ENCODE measurements around the gene SPON2.

Gene SPON2

DNA sequence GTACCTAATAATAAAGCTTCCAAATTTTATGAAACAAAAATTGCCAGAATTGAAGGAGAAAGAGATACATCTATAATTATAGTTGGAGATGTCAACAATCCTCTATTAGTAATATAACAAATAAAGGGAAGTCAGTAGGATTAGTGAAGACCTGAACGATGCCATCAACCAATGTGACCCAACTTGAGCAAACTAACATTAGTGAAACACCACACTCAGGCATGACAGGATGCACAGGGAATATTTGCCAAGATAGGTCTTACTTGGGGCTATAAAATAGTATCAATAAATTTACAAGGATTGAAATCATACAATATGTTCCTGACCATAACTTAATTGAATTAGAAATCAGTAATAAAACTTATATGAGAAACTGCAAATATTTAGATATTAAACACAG is 12.0 kb downstream of the SPON2 start:
- no peaks in the 10 kb centered on the region for H3K36me3 ChIP-seq (ENCODE audit: insufficient read depth, insufficient read length, low read length)
- no peak for TF ChIP-seq YY1 (IDR thresholded peaks at IDR 0.05; ENCODE audit: insufficient read depth, insufficient read length)
- no peak for TF ChIP-seq ZNF274 (IDR thresholded peaks at IDR 0.05; ENCODE audit: low read depth, low read length)
- TF ChIP-seq SUZ12 (IDR thresholded peaks at IDR 0.05; ENCODE audit: extremely low read depth, insufficient read depth, insufficient read length): no peak
- H3K9ac ChIP-seq (ENCODE audit: insufficient read length, low read depth): no peak overlapping the region
- no peaks in the 10 kb centered on the region for H3K4me1 ChIP-seq (ENCODE audit: insufficient read depth, insufficient read length)
- H3K4me3 ChIP-seq (ENCODE audit: insufficient read length, low read depth): no peak overlapping the region
- peaks cover 24% of the 10 kb centered on the region; the same call in 1 of the 2 replicates for H3K9me3 ChIP-seq (ENCODE audit: insufficient read depth, low read length)
- no peak for DNase-seq (ENCODE audit: low read depth, low spot score)
- H3K27me3 ChIP-seq (ENCODE audit: insufficient read depth, insufficient read length): peaks cover 3% of the 10 kb centered on the region

DNA sequence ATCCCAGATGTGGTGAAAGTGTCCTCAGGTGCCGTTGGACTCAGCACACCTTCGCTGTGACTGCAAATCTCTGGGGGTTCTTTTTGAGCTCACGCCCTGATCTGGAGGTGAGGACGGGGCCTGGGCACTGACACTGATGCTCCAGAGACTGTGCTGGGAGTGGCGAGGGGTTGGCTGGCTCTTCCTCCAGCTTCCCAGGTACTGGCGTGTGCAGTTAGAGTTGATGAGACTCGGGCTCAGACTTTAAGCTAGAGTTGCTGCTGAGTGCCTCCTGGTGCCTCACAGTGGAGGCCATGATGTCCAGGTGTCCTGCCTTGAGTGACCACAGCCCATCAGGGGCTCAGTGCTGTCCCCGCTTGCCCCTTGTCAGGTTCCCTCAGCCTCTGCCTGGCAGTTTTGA is 16.3 kb downstream of the SPON2 start:
- no peak overlapping the region for H3K9ac ChIP-seq (ENCODE audit: insufficient read length, low read depth)
- H3K4me3 ChIP-seq (ENCODE audit: insufficient read length, low read depth): no peak overlapping the region
- H3K36me3 ChIP-seq (ENCODE audit: insufficient read depth, insufficient read length, low read length): no peaks in the 10 kb centered on the region
- H3K4me1 ChIP-seq (ENCODE audit: insufficient read depth, insufficient read length): no peaks in the 10 kb centered on the region
- no peak for TF ChIP-seq SUZ12 (IDR thresholded peaks at IDR 0.05; ENCODE audit: extremely low read depth, insufficient read depth, insufficient read length)
- TF ChIP-seq ZNF274 (IDR thresholded peaks at IDR 0.05; ENCODE audit: low read depth, low read length): no peak
- no peak for TF ChIP-seq YY1 (IDR thresholded peaks at IDR 0.05; ENCODE audit: insufficient read depth, insufficient read length)
- H3K27me3 ChIP-seq (ENCODE audit: insufficient read depth, insufficient read length): peaks cover 3% of the 10 kb centered on the region
- no peak for DNase-seq (ENCODE audit: low read depth, low spot score)
- peaks cover 23% of the 10 kb centered on the region; the same call in 1 of the 2 replicates for H3K9me3 ChIP-seq (ENCODE audit: insufficient read depth, low read length)

DNA sequence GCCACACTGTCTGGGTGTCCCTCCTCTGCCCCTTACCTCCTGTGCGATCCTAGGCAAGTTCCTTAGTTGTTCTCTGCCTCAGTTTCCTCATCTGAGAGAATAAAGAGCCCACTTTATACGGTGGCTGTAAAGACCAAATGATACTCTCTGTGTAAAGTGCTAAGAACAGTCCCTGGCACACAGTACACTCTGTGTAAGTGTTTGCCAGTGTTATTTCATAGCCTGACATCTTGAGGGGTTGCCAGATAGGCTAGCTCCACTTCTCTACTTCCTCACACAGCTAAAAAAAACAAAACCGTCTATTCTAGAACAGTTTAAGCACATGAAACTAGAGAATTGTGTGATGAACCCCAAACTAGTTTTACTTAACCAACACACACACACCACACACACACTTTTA is 17.1 kb downstream of the SPON2 start:
- TF ChIP-seq SUZ12 (IDR thresholded peaks at IDR 0.05; ENCODE audit: extremely low read depth, insufficient read depth, insufficient read length) (no peak), YY1 (IDR thresholded peaks at IDR 0.05; ENCODE audit: insufficient read depth, insufficient read length) (no peak), ZNF274 (IDR thresholded peaks at IDR 0.05; ENCODE audit: low read depth, low read length) (no peak)
- H3K27me3 ChIP-seq (ENCODE audit: insufficient read depth, insufficient read length): peaks cover 3% of the 10 kb centered on the region
- DNase-seq (ENCODE audit: low read depth, low spot score): no peak
- no peak overlapping the region for H3K4me3 ChIP-seq (ENCODE audit: insufficient read length, low read depth)
- H3K9ac ChIP-seq (ENCODE audit: insufficient read length, low read depth): no peak overlapping the region
- H3K4me1 ChIP-seq (ENCODE audit: insufficient read depth, insufficient read length): no peaks in the 10 kb centered on the region
- no peaks in the 10 kb centered on the region for H3K36me3 ChIP-seq (ENCODE audit: insufficient read depth, insufficient read length, low read length)
- peaks cover 31% of the 10 kb centered on the region; the same call in 1 of the 2 replicates for H3K9me3 ChIP-seq (ENCODE audit: insufficient read depth, low read length)

DNA sequence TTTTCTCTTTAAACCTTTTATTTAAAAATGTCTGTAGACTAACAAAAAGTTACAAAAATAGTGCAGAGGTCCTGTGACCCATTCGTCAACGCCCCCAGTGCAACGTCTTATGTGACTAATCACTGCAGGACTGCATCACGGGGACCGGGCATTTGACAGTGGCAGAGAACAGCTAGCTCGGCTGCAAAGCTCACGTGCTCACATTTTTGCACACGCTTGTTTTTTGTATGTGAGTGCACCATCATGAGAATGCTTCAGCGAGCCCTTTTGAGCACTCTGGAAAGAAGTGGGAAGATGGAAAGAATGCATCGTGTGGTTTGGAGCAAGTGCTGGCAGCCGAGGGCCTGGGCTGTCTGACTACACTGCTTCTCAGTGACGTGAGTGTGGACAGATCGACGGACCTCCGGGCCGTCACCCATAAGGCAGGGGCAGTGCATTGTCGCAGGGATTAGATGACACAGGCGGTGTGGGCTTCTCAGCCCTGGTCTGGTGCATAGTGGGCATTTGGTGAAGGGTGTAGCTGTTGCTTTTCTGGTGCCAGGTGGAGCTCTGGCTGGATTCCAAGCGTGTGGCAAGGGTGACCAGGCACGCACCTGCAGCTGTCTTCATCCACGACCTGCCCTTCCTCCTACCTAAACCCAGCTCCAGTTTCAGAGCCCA is 17.7 kb downstream of the SPON2 start:
- Histone ChIP-seq H3K4me3 (ENCODE audit: insufficient read length, low read depth) (no peak overlapping the region), H3K9ac (ENCODE audit: insufficient read length, low read depth) (no peak overlapping the region), H3K27me3 (ENCODE audit: insufficient read depth, insufficient read length) (peaks cover 3% of the 10 kb centered on the region)

DNA sequence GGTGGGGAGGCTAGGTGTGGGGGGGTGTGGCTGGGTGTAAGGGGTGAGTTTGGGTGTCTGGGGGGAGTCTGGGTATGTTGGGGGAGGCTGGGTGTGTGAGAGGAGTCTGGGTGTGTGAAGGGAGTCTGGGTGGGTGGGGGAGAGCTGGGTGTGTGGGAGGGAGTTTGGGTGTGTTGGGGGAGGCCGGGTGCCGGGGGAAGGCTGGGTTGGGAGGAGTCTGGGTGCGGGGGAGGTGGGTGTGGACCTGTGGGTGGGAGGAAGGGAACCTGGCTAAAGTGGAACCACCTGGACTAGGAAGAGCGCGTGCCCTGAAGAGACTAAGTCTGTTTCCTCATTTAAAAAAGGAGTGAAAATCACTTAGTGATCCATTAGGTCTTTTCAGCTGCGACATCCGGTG is 18.3 kb downstream of the SPON2 start:
- Histone ChIP-seq H3K36me3 (ENCODE audit: insufficient read depth, insufficient read length, low read length) (no peaks in the 10 kb centered on the region), H3K9me3 (ENCODE audit: insufficient read depth, low read length) (peaks cover 40% of the 10 kb centered on the region; the same call in 1 of the 2 replicates), H3K4me1 (ENCODE audit: insufficient read depth, insufficient read length) (no peaks in the 10 kb centered on the region), H3K9ac (ENCODE audit: insufficient read length, low read depth) (no peak overlapping the region), H3K27me3 (ENCODE audit: insufficient read depth, insufficient read length) (peaks cover 3% of the 10 kb centered on the region), H3K4me3 (ENCODE audit: insufficient read length, low read depth) (no peak overlapping the region)
- TF ChIP-seq ZNF274 (IDR thresholded peaks at IDR 0.05; ENCODE audit: low read depth, low read length): no peak
- no peak for TF ChIP-seq YY1 (IDR thresholded peaks at IDR 0.05; ENCODE audit: insufficient read depth, insufficient read length)
- DNase-seq (ENCODE audit: low read depth, low spot score): no peak

More for the DNA sequence above, 17.7 kb downstream of the SPON2 start:
- DNase-seq (ENCODE audit: low read depth, low spot score): no peak
- peaks cover 38% of the 10 kb centered on the region; the same call in 1 of the 2 replicates for H3K9me3 ChIP-seq (ENCODE audit: insufficient read depth, low read length)
- no peak for TF ChIP-seq ZNF274 (IDR thresholded peaks at IDR 0.05; ENCODE audit: low read depth, low read length)
- TF ChIP-seq SUZ12 (IDR thresholded peaks at IDR 0.05; ENCODE audit: extremely low read depth, insufficient read depth, insufficient read length): no peak
- no peak for TF ChIP-seq YY1 (IDR thresholded peaks at IDR 0.05; ENCODE audit: insufficient read depth, insufficient read length)
- no peaks in the 10 kb centered on the region for H3K4me1 ChIP-seq (ENCODE audit: insufficient read depth, insufficient read length)
- H3K36me3 ChIP-seq (ENCODE audit: insufficient read depth, insufficient read length, low read length): no peaks in the 10 kb centered on the region

DNA sequence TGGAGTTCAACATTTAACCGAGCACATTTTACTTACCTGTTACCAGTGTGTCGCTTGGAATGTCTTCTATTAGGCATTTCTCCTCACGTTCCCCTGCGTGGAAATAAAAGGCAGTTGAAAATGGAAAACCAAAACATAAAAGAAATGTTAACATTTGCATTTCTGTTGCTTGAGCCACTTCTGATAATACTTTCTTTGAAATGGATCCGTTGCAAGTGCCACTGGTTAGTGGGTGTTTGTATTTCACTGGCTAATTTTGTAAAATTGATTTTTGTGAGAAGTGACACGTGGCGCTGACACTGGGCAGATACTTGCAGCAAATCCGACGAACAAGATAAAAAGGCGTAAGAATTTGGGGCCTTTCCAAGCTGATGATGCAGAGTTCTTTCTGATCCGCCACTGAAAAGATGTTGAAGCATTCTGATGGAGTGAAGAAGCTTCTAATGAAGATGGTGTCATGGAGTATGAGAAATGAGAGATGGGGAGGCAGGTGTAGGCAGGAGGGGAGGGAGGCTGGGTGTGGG is 18.8 kb downstream of the SPON2 start:
- H3K9ac ChIP-seq (ENCODE audit: insufficient read length, low read depth): no peak overlapping the region
- peaks cover 35% of the 10 kb centered on the region; the same call in 1 of the 2 replicates for H3K9me3 ChIP-seq (ENCODE audit: insufficient read depth, low read length)
- H3K4me1 ChIP-seq (ENCODE audit: insufficient read depth, insufficient read length): no peaks in the 10 kb centered on the region
- no peak for DNase-seq (ENCODE audit: low read depth, low spot score)
- peaks cover 3% of the 10 kb centered on the region for H3K27me3 ChIP-seq (ENCODE audit: insufficient read depth, insufficient read length)
- H3K4me3 ChIP-seq (ENCODE audit: insufficient read length, low read depth): no peak overlapping the region
- no peaks in the 10 kb centered on the region for H3K36me3 ChIP-seq (ENCODE audit: insufficient read depth, insufficient read length, low read length)
- no peak for TF ChIP-seq SUZ12 (IDR thresholded peaks at IDR 0.05; ENCODE audit: extremely low read depth, insufficient read depth, insufficient read length)
- TF ChIP-seq YY1 (IDR thresholded peaks at IDR 0.05; ENCODE audit: insufficient read depth, insufficient read length): no peak
- no peak for TF ChIP-seq ZNF274 (IDR thresholded peaks at IDR 0.05; ENCODE audit: low read depth, low read length)

DNA sequence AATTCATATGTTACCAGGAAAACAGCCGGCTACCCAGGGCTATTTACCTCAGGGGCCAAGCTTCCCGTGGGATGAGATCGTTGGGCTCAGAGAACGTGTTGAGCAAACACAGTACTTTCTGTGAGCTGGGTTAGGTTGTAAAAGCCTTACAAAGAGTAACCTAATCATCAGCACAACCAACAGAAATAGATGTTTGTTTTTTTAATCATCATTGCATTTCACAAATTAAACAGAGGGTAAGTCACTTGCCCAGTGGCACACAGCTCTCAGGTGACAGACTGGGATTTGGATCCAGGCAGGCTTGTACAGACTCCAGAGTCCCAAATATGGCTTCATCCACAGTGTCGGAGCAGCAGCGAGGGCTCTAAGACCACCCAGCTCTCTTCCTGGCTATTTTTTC is 20.1 kb downstream of the SPON2 start:
- DNase-seq (ENCODE audit: low read depth, low spot score): no peak
- no peak for TF ChIP-seq ZNF274 (IDR thresholded peaks at IDR 0.05; ENCODE audit: low read depth, low read length)
- H3K4me3 ChIP-seq (ENCODE audit: insufficient read length, low read depth): no peak overlapping the region
- no peak overlapping the region for H3K9ac ChIP-seq (ENCODE audit: insufficient read length, low read depth)
- H3K9me3 ChIP-seq (ENCODE audit: insufficient read depth, low read length): peaks cover 24% of the 10 kb centered on the region; the same call in 1 of the 2 replicates
- H3K27me3 ChIP-seq (ENCODE audit: insufficient read depth, insufficient read length): peaks cover 3% of the 10 kb centered on the region
- H3K4me1 ChIP-seq (ENCODE audit: insufficient read depth, insufficient read length): no peaks in the 10 kb centered on the region
- no peaks in the 10 kb centered on the region for H3K36me3 ChIP-seq (ENCODE audit: insufficient read depth, insufficient read length, low read length)
